ENCODE results near the gene LMO2.

Gene LMO2

DNA sequence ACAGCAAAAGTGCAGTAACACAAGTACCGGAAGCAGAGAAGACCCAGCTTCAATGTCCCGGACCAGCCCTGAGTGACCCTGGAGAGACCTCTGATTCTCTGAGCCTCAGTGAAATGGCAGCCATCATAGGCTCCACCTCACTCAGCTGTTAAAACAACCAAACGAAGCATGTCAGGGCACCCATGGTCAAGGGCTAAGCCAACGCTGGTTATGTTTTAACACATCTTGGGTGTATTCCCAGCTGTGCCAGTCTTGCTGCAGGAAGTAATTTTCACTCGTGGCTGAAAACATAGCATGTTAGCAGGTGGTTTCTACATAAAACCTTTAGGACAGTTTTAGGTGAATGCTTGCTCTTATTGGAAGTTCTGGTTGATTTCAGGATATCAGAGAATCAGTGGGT is 30.9 kb downstream of the LMO2 start:
- no peak overlapping the region for H3K27ac ChIP-seq
- no peak for TF ChIP-seq ZFX (IDR thresholded peaks at IDR 0.05; ENCODE audit: borderline replicate concordance)
- TF ChIP-seq, protein P1, sequence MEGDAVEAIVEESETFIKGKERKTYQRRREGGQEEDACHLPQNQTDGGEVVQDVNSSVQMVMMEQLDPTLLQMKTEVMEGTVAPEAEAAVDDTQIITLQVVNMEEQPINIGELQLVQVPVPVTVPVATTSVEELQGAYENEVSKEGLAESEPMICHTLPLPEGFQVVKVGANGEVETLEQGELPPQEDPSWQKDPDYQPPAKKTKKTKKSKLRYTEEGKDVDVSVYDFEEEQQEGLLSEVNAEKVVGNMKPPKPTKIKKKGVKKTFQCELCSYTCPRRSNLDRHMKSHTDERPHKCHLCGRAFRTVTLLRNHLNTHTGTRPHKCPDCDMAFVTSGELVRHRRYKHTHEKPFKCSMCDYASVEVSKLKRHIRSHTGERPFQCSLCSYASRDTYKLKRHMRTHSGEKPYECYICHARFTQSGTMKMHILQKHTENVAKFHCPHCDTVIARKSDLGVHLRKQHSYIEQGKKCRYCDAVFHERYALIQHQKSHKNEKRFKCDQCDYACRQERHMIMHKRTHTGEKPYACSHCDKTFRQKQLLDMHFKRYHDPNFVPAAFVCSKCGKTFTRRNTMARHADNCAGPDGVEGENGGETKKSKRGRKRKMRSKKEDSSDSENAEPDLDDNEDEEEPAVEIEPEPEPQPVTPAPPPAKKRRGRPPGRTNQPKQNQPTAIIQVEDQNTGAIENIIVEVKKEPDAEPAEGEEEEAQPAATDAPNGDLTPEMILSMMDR (IDR thresholded peaks at IDR 0.05), result no peak

DNA sequence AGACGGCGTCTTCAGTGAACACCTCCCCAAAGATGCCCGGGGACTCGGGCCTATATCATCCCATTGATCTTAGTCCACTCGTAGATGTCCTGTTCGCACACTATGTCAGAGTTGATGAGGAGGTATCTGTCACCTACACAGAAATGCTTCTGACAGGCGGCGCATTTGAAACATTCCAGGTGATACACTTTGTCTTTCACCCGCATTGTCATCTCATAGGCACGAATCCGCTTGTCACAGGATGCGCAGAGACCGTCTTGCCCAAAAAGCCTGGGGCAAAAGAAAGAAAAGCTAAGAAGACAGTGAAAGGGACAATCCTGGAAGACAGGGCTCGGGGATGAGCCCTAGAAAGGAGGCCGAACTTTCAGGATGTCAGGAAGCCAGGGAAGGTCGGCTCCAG is 32.6 kb downstream of the LMO2 start:
- TF ChIP-seq, protein P1 (IDR thresholded peaks at IDR 0.05), result no peak
- no peak for TF ChIP-seq ZFX (IDR thresholded peaks at IDR 0.05; ENCODE audit: borderline replicate concordance)

DNA sequence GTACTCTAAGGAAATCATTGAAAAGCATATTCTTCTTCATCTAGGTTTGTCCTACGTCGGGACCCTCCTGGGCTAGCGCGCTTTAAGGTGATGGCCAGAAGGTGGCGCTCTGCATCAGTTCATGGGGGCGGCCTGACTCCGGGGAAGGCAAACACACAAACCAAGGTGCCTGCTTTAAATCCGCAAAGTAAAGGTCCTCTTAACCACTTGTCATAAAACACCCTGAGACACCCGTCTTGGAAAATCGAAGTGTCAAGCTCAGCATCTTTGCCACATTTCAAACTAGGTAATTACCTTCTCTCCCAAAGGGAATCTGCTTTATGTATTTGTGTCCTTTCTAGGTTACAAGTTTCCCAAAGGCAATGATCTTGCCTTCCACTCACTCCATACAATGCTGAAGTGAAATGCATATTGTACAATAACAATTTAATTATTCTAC is 33.9 kb downstream of the LMO2 start:
- TF ChIP-seq, protein P1 (IDR thresholded peaks at IDR 0.05), result peak; percentile 95
- TF ChIP-seq ZFX (IDR thresholded peaks at IDR 0.05; ENCODE audit: borderline replicate concordance), result no peak
- no peak overlapping the region for H3K27ac ChIP-seq

More for the DNA sequence above, 32.6 kb downstream of the LMO2 start:
- no peak overlapping the region for H3K27ac ChIP-seq

DNA sequence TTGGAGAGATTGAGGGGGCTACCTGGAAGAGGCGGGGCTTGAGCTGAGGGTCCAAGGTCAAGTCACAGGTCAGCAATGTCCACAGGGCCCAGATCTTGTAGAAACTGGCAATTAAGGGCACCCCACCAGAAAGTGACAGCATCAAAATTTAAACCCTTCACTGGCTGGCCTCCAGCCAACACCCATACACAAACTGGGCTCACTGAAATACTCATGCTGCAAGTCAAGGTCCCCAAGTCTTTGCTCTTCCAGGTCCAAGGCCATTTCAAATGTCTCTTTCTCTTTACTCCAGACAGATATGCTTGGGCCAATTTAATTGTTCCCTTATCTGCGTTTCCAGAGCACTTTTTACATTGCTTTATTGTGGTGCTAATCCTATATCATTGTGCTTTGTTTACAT is 36.4 kb downstream of the LMO2 start:
- TF ChIP-seq ZFX (IDR thresholded peaks at IDR 0.05; ENCODE audit: borderline replicate concordance), result no peak
- TF ChIP-seq, protein P1 (IDR thresholded peaks at IDR 0.05), result no peak
- no peak overlapping the region for H3K27ac ChIP-seq

DNA sequence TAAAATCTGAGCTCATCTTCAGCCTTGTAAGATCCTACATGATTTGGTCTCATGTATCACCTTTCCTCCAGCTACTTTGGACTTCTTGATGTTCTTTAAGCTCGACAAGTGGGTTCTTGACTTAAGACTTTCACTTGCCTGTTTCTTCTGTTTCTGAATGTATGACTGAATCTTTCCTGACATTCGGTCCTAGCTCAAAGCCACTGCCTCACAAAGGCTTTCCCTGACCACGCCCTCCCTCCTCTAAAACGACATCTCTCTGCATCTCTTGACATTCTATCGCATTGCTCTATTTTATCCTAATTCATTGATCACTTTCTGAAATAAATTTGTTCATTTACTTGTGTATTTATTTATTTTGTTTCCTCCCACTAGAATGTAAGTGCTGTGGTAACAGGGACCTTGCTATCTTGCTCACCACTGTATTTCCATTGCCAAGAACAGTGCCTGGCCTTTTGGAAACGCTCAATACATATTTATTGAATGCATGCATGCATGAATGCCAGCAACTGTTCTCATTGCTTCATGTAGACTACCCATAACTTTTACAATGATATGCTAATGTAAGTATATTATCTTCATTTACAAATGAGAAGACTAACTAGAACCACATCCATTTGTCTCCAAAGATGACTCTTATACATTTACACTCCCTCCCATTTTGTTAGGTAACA is 43.0 kb downstream of the LMO2 start:
- TF ChIP-seq ZFX (IDR thresholded peaks at IDR 0.05; ENCODE audit: borderline replicate concordance), result no peak
- TF ChIP-seq, protein P1 (IDR thresholded peaks at IDR 0.05), result no peak

DNA sequence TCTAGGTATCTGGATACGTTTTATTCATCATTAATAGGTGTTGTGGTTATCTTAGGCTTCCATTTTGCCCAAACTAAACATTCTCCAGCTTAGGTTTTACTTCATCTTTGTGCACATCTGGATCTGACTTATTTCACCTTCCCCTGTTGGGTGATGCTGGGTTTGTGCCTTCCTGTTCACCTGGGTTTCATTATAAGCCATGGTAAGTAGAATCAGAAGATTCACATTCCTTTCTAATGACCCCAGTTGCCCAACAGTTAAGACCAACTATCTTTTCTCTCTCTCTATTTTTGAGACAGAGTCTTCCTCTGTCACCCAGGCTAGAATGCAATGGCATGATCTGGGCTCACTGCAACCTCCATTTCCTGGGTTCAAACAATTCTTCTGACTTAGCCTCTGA is 44.6 kb downstream of the LMO2 start:
- H3K27ac ChIP-seq, result no peak overlapping the region
- TF ChIP-seq, protein P1 (IDR thresholded peaks at IDR 0.05), result no peak
- no peak for TF ChIP-seq ZFX (IDR thresholded peaks at IDR 0.05; ENCODE audit: borderline replicate concordance)

More for the DNA sequence above, 43.0 kb downstream of the LMO2 start:
- H3K27ac ChIP-seq, result no peak overlapping the region

DNA sequence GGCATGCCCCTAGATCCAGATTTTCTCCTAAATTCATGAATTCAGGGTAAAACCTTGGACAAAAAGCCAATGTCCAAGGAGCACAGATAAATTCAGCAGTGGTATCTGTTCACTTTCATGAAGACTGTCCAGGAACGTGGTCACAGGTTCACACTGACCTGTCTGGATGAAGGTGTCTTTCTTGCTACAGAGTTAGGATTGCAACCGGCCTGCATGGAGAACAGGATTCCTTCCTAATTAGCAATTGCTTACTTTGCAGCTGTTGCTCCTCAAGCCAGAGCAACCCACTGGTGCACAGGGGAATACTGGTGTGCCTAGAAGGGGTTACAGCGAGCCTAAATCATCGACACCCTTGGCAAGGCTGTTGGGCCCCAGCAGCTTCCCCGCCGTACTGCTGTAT is 47.6 kb downstream of the LMO2 start:
- no peak overlapping the region for H3K27ac ChIP-seq
- TF ChIP-seq ZFX (IDR thresholded peaks at IDR 0.05; ENCODE audit: borderline replicate concordance), result no peak
- TF ChIP-seq, protein P1 (IDR thresholded peaks at IDR 0.05), result no peak

Measured in 22Rv1 (cell line).